Measurements from ENCODE around the gene DPPA3. TPM values are rescaled to one million over a fixed set of nuclear protein-coding genes. Genes with fewer than 3 reads are reported as not detected.
"Not testable (repeated sequence)": the region's sequence is repeated elsewhere in the genome, so short reads cannot be mapped to it uniquely, and the experiment has no call there.

Gene DPPA3
- total RNA-seq, 2 donors from 2014 or later: not detected

DNA sequence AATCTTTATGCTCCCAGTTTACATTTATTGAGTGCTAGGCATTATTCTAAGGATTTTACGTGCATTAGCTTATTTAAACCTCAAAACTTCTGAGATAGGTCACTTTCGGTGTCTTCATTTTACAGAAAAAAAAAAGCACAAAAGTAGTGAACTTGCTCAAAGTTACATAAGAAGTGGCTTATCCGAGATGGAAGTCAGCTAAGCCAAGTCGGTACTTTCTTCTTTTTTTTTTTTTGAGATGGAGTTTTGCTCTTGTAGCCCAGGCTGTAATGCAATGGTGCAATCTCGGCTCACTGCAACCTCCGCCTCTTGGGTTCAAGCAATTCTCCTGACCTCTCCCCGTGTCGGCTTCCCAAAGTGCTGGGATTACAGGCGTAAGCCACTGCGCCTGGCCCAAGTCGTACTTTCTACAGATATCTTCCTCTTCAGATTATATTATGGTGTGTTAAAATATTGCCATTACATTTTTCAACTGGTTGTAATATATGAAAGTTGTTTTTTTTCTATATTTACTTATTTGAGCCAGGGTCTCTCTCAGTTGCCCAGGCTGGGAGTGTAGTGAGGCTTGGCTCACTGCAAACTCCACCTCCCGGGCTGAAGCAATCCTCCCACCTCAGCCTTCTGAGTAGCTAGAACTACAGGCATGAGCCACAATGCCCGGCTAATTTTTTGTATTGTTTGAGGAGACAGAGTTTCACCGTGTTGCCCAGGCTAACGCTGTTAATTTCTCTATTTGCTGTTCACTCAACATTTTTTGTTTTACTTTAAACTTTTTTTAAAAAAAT is 8.9 kb downstream of the DPPA3 start:
- DNase-seq (ENCODE audit: low spot score): no peak
- intact Hi-C loops (cut with DNase I): no loop called here

DNA sequence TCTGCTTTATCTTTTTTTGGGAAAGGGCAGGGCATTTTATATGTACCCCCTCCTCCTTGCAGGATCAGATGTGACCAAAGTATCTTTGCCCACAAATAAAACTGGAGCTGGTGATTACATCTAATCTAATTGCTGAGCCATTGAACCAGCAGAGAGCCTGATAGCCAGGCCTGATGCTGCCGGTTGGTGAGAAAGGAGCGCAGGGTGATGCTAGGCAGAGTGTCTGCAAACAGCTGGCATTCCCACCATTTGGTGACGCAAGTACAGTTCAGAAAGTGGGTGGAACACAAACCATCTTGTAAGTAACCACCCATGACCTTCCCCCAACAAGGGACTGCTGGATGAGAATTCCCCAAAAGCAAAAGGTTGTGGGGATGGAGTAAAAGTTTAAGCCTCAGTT is 12.7 kb downstream of the DPPA3 start:
- intact Hi-C loops (cut with DNase I): no loop called here
- DNase-seq (ENCODE audit: low spot score): no peak

DNA sequence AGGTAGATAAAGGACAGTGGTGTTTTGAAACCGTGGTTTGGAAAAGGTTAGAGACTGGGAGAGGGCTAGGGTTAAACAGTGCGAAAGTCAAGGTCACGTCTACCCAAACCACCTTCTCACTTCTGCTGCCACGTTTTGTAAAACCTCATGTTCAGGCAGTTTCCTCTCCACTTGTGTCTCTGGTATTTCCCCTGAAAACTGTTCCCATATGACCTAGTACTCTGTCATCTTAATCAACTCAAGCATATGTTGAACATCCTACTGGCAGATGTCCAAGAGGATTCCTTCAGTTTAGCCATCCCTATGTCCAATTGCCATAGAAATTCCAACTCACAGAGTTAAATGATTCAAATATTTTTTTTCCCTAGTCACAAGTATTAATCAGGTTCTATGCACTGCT is 18.5 kb downstream of the DPPA3 start:
- no peak for DNase-seq (ENCODE audit: low spot score)
- intact Hi-C loops (cut with DNase I): no loop called here

DNA sequence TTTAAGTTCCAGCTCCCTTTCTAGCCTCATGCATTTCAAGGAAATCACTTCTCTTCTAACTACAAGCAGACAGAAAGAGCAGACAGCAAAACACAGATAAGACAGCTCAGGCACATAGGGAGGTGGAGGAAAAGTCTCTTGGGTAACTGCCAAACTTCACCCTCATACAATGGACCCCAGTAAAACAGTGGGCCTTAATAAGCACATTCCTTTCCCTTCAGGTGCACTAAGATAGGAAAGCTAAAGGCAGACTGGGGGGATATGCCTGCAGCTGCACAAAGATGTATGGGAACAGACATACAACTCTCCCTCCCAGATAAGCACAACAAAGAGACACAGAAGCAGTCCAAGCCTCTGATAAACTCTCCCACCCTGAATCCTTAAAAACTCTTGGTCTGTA is 19.8 kb downstream of the DPPA3 start:
- intact Hi-C loops (cut with DNase I); DNase-seq (ENCODE audit: low spot score): not testable (repeated sequence)

GRCh38 chr12:7731486-7731885 is 20.3 kb downstream of the DPPA3 start:
- intact Hi-C loops (cut with DNase I): no loop called here
- no peak for DNase-seq (ENCODE audit: low spot score)

DNA sequence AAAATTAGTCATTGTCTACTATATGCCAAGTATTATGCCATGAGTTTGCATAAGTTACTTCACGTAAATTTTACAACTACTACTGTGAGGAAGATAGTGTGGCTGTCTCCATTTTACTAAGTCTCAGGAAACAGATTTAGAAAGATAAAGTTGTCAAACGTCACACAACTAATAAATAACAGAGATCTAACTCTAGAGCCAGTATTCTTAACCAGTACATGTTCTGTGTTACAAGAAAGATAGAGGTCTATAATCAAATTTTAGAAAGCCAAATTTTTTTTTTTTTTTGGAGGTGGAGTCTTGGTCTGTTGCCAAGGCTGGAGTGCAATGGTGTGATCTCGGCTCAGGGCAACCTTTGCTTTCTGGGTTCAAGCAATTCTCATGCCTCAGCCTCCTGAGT is 21.8 kb downstream of the DPPA3 start:
- intact Hi-C loops (cut with DNase I): no loop called here
- DNase-seq (ENCODE audit: low spot score): no peak

DNA sequence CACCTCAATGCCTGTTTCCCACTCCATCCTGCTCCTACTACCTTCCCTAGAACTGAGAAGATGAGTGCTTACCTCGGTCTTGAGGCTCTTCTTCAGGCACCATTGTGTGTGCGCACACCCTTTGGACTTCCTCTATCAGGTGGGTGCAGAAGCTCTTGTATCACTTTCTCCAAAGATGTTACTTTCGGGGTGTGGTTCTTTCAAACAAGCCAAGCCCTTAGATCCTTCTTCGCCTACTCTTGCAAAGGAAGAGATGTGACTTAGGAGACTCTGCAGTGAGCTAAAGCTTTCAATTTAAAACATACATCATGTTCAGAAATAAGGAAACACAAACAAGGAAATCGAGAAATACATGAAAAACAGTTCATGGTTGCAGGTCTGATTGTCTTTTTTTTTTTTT is 36.0 kb downstream of the DPPA3 start, which contains the start of gene CLEC4C:
Gene CLEC4C, minus strand, starts transcription at position 130 of the 400 bp plus-strand sequence. Its CDS starts 27 bp downstream, at position 103.
- no peak for DNase-seq (ENCODE audit: low spot score)
- intact Hi-C loops (cut with DNase I): no loop called here

DNA sequence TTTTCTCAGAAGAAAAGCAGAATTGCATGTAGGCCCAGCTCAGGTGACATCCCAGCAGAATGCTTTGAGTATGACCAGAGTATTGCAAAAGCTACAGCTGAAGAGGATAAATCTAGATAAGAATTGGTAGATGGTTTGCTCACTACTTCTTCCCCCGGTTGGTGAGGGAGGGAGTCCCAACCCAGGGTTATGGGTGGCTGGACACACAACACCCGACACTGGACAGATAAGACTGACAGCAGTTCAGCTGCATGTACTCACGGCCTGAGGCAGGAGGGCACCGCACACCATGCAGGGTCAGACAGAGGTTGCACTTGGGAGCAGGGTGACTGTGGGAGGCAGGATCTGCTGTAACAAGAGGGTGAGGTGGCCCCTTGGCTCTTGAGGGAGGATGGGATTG is 37.6 kb downstream of the DPPA3 start:
- no peak for DNase-seq (ENCODE audit: low spot score)
- intact Hi-C loops (cut with DNase I): no loop called here

GRCh38 chr12:7749442-7749841 is 38.2 kb downstream of the DPPA3 start:
- DNase-seq (ENCODE audit: low spot score): no peak
- intact Hi-C loops (cut with DNase I): no loop called here

DNA sequence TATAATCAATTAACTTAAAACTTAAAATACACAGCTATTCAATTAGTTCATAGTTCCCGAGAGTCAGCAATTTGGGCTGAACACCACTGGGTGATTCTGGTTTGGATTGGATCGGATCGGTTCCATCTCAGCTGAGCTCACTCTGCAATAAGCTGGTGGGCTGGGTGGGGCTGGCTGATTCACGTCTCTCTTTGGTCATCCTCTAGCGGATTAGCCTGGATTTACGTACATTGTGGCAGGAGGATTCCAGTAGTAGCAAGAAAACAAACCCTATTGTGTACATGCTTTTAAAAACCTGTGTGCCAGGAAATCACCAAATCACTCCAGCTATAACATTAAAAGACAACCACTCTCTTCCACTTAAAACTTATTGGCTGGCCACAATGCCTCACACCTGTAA is 39.1 kb downstream of the DPPA3 start:
- DNase-seq (ENCODE audit: low spot score): no peak
- intact Hi-C loops (cut with DNase I): no loop called here

DNA sequence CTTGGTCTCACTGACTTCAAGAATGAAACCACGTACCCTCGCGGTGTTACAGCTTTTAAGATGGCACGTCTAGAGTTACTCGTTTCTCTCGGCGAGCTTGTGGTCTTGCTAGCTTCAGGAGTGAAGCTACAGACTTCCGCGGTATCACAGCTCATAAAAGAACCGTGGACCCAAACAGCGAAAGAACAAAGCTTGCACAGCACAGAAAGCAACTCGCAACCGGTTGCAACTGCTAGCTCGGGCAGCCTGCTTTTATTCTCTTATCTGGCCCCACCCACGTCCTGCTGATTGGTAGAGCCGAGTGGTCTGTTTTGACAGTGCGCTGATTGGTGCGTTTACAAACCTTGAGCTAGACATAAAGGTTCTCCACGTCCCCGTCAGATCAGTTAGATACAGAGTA is 40.2 kb downstream of the DPPA3 start:
- DNase-seq (ENCODE audit: low spot score): no peak
- intact Hi-C loops (cut with DNase I): no loop called here

GRCh38 chr12:7751941-7752922 is 41.0 kb downstream of the DPPA3 start:
- intact Hi-C loops (cut with DNase I); DNase-seq (ENCODE audit: low spot score): not testable (repeated sequence)

GRCh38 chr12:7755668-7756067 is 44.4 kb downstream of the DPPA3 start:
- DNase-seq (ENCODE audit: low spot score); intact Hi-C loops (cut with DNase I): not testable (repeated sequence)

GRCh38 chr12:7756993-7757392 is 45.8 kb downstream of the DPPA3 start:
- DNase-seq (ENCODE audit: low spot score): no peak
- intact Hi-C loops (cut with DNase I): no loop called here

- intact Hi-C loops (cut with DNase I): no loop called here
These were observed 47.5 kb downstream of the DPPA3 start for GRCh38 chr12:7758766-7759140.

More at GRCh38 chr12:7758766-7759140, 47.5 kb downstream of the DPPA3 start:
- no peak for DNase-seq (ENCODE audit: low spot score)

Other genes with a start within 250 kb of the DPPA3 start
- gene CD163, start 207.7 kb upstream of the DPPA3 start, total RNA-seq: 100 to 1,000 TPM; 252 to 705 TPM
- gene APOBEC1, start 45.5 kb upstream of the DPPA3 start, total RNA-seq: not detected
- 1 to 10 TPM in 1 of 2 donors, not detected in 1; 1.5 TPM for gene GDF3, start 15.7 kb upstream of the DPPA3 start, total RNA-seq
- gene CLEC4C, start 35.9 kb downstream of the DPPA3 start, total RNA-seq: not detected
- not detected for gene NANOGNB, start 53.8 kb downstream of the DPPA3 start, total RNA-seq
- gene NANOG, start 78.0 kb downstream of the DPPA3 start, total RNA-seq: under 1 TPM; 0.56 to 0.76 TPM
- gene SLC2A14, start 161.5 kb downstream of the DPPA3 start, total RNA-seq: 1 to 10 TPM in 1 of 2 donors, not detected in 1; 2.4 TPM
- 100 to 1,000 TPM in 1 of 2 donors, 10 to 100 TPM in 1; 74.3 to 103 TPM for gene SLC2A3, start 224.8 kb downstream of the DPPA3 start, total RNA-seq

Data from posterior vena cava (tissue), 2 donors.